Femur (tissue), 1 donor: ENCODE results near the gene MDC1.
A peak's percentile ranks its signal among the peaks of the same experiment; 100 is the strongest.

Source experiments
- DNase-seq: peaks from one replicate; pipeline ENCODE4 v3.0.0-alpha.2; 2017

MDC1 gene

GRCh38 chr6:30747902-30748769 lies 31.1 kb upstream of the MDC1 start:
- no peak for DNase-seq

- no peak for DNase-seq
These were observed 30.2 kb upstream of the MDC1 start for GRCh38 chr6:30747300-30747687.

GRCh38 chr6:30744054-30744805 lies 27.1 kb upstream of the MDC1 start, which contains the start of gene IER3:
Gene IER3, minus strand, starts transcription at chr6:30744547. Its CDS starts 29 bp downstream, at chr6:30744518.
- peak; percentile 87 for DNase-seq

GRCh38 chr6:30743099-30744053 lies 26.3 kb upstream of the MDC1 start:
- peak; percentile 51 for DNase-seq

- peak; percentile 95 for DNase-seq
These were observed 25.4 kb upstream of the MDC1 start, which contains the start of gene FLOT1 for GRCh38 chr6:30742316-30743098. Gene FLOT1, minus strand, starts transcription at chr6:30742687. Its CDS starts 498 bp downstream, at chr6:30742189.

GRCh38 chr6:30741789-30742315 lies 24.8 kb upstream of the MDC1 start:
- DNase-seq, result no peak

GRCh38 chr6:30741063-30741779 lies 24.1 kb upstream of the MDC1 start:
- DNase-seq, result no peak

GRCh38 chr6:30740540-30740870 lies 23.4 kb upstream of the MDC1 start:
- no peak for DNase-seq

GRCh38 chr6:30738532-30738931 lies 21.5 kb upstream of the MDC1 start:
- DNase-seq, result no peak

- DNase-seq, result no peak
These were observed 18.7 kb upstream of the MDC1 start for GRCh38 chr6:30735668-30736314.

- DNase-seq, result no peak
These were observed 15.3 kb upstream of the MDC1 start for GRCh38 chr6:30732237-30732943.

GRCh38 chr6:30730601-30731435 lies 13.7 kb upstream of the MDC1 start:
- DNase-seq, result peak; percentile 79

- no peak for DNase-seq
These were observed 11.0 kb upstream of the MDC1 start for GRCh38 chr6:30727920-30728553.

- no peak for DNase-seq
These were observed 9.7 kb upstream of the MDC1 start for GRCh38 chr6:30726506-30727413.

GRCh38 chr6:30725713-30726505 lies 8.8 kb upstream of the MDC1 start:
- no peak for DNase-seq
